Skeletal muscle satellite cell (primary cell): ENCODE measurements around the gene CDC6.

Experiments used
- H3K27me3 ChIP-seq: 2 replicates; pipeline ENCODE4 v1.7.0; 2013; ENCODE audit warnings: low read length; ENCODE audit not compliant: control insufficient read depth, insufficient read depth
- H3K36me3 ChIP-seq: 2 replicates; pipeline ENCODE4 v1.7.0; 2013; ENCODE audit warnings: mild to moderate bottlenecking, control low read depth, low read length; ENCODE audit not compliant: insufficient read depth
- H3K4me1 ChIP-seq: 2 replicates; pipeline ENCODE4 v1.7.0; 2013; ENCODE audit warnings: low read length; ENCODE audit not compliant: control insufficient read depth, insufficient read depth
- H3K4me2 ChIP-seq: 2 replicates; pipeline ENCODE4 v1.7.0; 2013; ENCODE audit warnings: mild to moderate bottlenecking, low read length
- H3K4me3 ChIP-seq: 2 replicates; pipeline ENCODE4 v1.7.0; 2013; ENCODE audit warnings: low read length
- H3K9ac ChIP-seq: 2 replicates; pipeline ENCODE4 v1.7.0; 2013; ENCODE audit warnings: mild to moderate bottlenecking, low read depth, low read length, moderate library complexity
- H3K9me3 ChIP-seq: replicated peaks from 2 replicates; pipeline ENCODE4 v1.7.0; 2013; ENCODE audit warnings: mild to moderate bottlenecking, control low read depth, low read length

CDC6 gene

GRCh38 chr17:40352779-40353394, 65.2 kb downstream of the CDC6 start:
- no peaks in the 10 kb centered on the region for H3K9me3 ChIP-seq
- peaks cover 62% of the 10 kb centered on the region for H3K36me3 ChIP-seq
- no peak overlapping the region for H3K9ac ChIP-seq
- H3K27me3 ChIP-seq: no peaks in the 10 kb centered on the region
- H3K4me3 ChIP-seq: no peak overlapping the region
- H3K4me1 ChIP-seq: peaks cover 51% of the 10 kb centered on the region
- H3K4me2 ChIP-seq: no peak overlapping the region
